ENCODE measurements around the gene PXN.

DNA sequence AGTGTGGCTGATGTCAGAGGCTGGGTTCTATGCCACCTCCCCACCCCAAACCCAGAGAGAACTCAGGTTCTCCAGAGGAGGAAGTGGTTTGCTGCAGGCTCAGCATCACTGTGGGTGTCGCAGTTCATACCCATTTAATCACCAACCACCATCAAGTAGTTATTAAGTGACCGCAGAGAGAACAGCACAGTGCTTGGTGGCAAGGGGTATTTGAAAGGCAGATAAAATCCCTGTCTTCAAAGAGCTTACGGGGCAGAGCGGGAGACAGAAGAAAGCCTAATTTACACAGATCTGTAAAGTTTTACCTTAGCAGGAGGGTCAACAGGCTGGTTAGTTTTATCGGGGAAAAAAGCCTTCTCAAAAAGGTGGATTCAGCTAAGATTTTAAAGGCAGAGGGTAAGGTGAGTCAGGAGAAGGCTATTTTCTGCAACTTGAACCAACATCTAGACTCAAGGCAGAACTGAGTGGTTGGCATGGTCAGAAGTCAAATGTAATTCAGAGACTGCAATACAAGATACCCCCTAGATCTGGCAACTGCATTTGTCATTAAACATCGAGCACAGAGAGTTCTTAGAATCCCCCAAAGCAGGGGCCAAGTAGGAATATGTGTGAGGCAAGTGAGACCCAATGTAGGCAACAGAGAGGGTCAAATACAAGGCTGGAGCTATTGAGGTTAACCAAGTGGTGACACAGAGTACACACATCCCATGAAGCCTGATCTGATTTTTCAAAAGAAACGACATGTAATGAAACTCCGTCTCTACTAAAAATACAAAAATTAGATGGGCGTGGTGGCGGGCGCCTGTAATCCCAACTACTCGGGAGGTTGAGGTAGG lies 13.2 kb downstream of the PXN start:
- no peak for TF ChIP-seq POLR2AphosphoS5 (IDR thresholded peaks at IDR 0.05; ENCODE audit: low read depth, low read length)
- no peak for TF ChIP-seq SIN3A (IDR thresholded peaks at IDR 0.05; ENCODE audit: borderline replicate concordance, low read depth, low read length)
- TF ChIP-seq, protein P1, sequence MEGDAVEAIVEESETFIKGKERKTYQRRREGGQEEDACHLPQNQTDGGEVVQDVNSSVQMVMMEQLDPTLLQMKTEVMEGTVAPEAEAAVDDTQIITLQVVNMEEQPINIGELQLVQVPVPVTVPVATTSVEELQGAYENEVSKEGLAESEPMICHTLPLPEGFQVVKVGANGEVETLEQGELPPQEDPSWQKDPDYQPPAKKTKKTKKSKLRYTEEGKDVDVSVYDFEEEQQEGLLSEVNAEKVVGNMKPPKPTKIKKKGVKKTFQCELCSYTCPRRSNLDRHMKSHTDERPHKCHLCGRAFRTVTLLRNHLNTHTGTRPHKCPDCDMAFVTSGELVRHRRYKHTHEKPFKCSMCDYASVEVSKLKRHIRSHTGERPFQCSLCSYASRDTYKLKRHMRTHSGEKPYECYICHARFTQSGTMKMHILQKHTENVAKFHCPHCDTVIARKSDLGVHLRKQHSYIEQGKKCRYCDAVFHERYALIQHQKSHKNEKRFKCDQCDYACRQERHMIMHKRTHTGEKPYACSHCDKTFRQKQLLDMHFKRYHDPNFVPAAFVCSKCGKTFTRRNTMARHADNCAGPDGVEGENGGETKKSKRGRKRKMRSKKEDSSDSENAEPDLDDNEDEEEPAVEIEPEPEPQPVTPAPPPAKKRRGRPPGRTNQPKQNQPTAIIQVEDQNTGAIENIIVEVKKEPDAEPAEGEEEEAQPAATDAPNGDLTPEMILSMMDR (CRISPR knock-in tag; IDR thresholded peaks at IDR 0.05): no peak
- no peak for TF ChIP-seq SSRP1 (CRISPR knock-in tag; IDR thresholded peaks at IDR 0.05)
- no peak for TF ChIP-seq ASH2L (IDR thresholded peaks at IDR 0.05; ENCODE audit: insufficient read length, low read depth, low read length)
- no peak for TF ChIP-seq SMARCE1 (IDR thresholded peaks at IDR 0.05; ENCODE audit: borderline replicate concordance)

Measured in HepG2 (cell line).